HEK293 (cell line): ENCODE results near the gene EDA2R.

Experiments
- CTCF ChIA-PET: fragments of 350-600 bp; formaldehyde crosslinking; extraction: SDS; loops from one replicate; lab custom pipeline; 2021; ENCODE audit warnings: antibody characterized with exemption; lab: Yijun Ruan, JAX
- POLR2A ChIA-PET: fragments of 300-600 bp; formaldehyde crosslinking; extraction: SDS; loops from one replicate; lab custom pipeline; 2020; ENCODE audit warnings: antibody characterized with exemption, inconsistent platforms; lab: Yijun Ruan, JAX
- H3K27ac ChIP-seq: fragments of 200-500 bp; sonication (Bioruptor generic); 2 replicates; pipeline ENCODE4 v1.5.1; 2014; ENCODE audit warnings: low read depth, low read length, control low read depth, inconsistent platforms; ENCODE audit errors: extremely low read depth
- H3K36me3 ChIP-seq, 2 experiments: fragments of 200-500 bp in 1 of 2; sonication (Bioruptor generic) in 1 of 2; 1 replicate in 1 of 2; 2 replicates in 1 of 2; pipeline ENCODE4 v1.5.1; 2014 to 2017; ENCODE audit warnings: inconsistent platforms in 2 of 2, low read length in 2 of 2; ENCODE audit not compliant: control insufficient read depth in 2 of 2, insufficient read depth in 1 of 2
- H3K4me1 ChIP-seq: fragments of 200-500 bp; sonication (Bioruptor generic); 2 replicates; pipeline ENCODE4 v1.5.1; 2014; ENCODE audit warnings: mild to moderate bottlenecking, low read length, inconsistent platforms; ENCODE audit not compliant: control insufficient read depth, insufficient read depth
- H3K4me3 ChIP-seq: 2 replicates; pipeline ENCODE4 v1.5.1; 2011; ENCODE audit warnings: low read depth, mild to moderate bottlenecking, control low read depth, low read length, moderate library complexity
- H3K9me3 ChIP-seq: fragments of 200-500 bp; sonication (Bioruptor generic); 2 replicates; pipeline ENCODE4 v1.5.1; 2014; ENCODE audit warnings: low read depth, low read length, inconsistent platforms; ENCODE audit not compliant: control insufficient read depth, insufficient read depth
- GLI4 ChIP-seq: fragments of 450-650 bp; formaldehyde crosslinking; IDR thresholded peaks from 2 replicates; pipeline ENCODE4 v1.5.1; 2016; ENCODE audit warnings: missing biosample characterization, missing genetic modification characterization
- KLF9 ChIP-seq: fragments of 450-650 bp; formaldehyde crosslinking; IDR thresholded peaks from 2 replicates; pipeline ENCODE4 v1.5.1; 2016; ENCODE audit warnings: missing biosample characterization, missing genetic modification characterization, low read depth
- MEIS1 ChIP-seq: sonication (generic); formaldehyde crosslinking; IDR thresholded peaks from 2 replicates; pipeline ENCODE4 v1.8.1; 2022; ENCODE audit warnings: missing genetic modification reagents, mild to moderate bottlenecking, borderline replicate concordance
- OSR2 ChIP-seq: fragments of 450-650 bp; formaldehyde crosslinking; IDR thresholded peaks from 2 replicates; pipeline ENCODE4 v1.5.1; 2016; ENCODE audit warnings: missing biosample characterization, missing genetic modification characterization
- SP2 ChIP-seq: fragments of 450-650 bp; formaldehyde crosslinking; IDR thresholded peaks from 2 replicates; pipeline ENCODE4 v1.5.1; 2016; ENCODE audit warnings: missing biosample characterization, missing genetic modification characterization
- TRIM28 ChIP-seq: IDR thresholded peaks from 2 replicates; pipeline ENCODE4 v1.6.1; 2011; ENCODE audit warnings: low read length, control low read depth, borderline replicate concordance
- ZBTB17 ChIP-seq: fragments of 450-650 bp; formaldehyde crosslinking; IDR thresholded peaks from 2 replicates; pipeline ENCODE4 v1.5.1; 2016; ENCODE audit warnings: missing biosample characterization, missing genetic modification characterization
- ZBTB20 ChIP-seq: fragments of 450-650 bp; formaldehyde crosslinking; IDR thresholded peaks from 2 replicates; pipeline ENCODE4 v1.5.1; 2016; ENCODE audit warnings: missing biosample characterization, missing genetic modification characterization
- ZBTB21 ChIP-seq: fragments of 450-650 bp; formaldehyde crosslinking; IDR thresholded peaks from 2 replicates; pipeline ENCODE4 v1.5.1; 2017; ENCODE audit warnings: missing biosample characterization, missing genetic modification characterization
- ZNF114 ChIP-seq: fragments of 450-650 bp; formaldehyde crosslinking; IDR thresholded peaks from 2 replicates; pipeline ENCODE4 v1.5.0; 2017; ENCODE audit warnings: missing biosample characterization, missing genetic modification characterization
- ZNF214 ChIP-seq: fragments of 450-650 bp; formaldehyde crosslinking; IDR thresholded peaks from 2 replicates; pipeline ENCODE4 v1.5.1; 2017; ENCODE audit warnings: missing biosample characterization, mild to moderate bottlenecking, missing genetic modification characterization, borderline replicate concordance
- ZNF23 ChIP-seq: fragments of 450-650 bp; formaldehyde crosslinking; IDR thresholded peaks from 2 replicates; pipeline ENCODE4 v1.5.1; 2016; ENCODE audit warnings: missing biosample characterization, missing genetic modification characterization, borderline replicate concordance
- ZNF302 ChIP-seq: fragments of 450-650 bp; formaldehyde crosslinking; IDR thresholded peaks from 2 replicates; pipeline ENCODE4 v1.5.1; 2016; ENCODE audit warnings: missing biosample characterization, missing genetic modification characterization, low read depth
- ZNF335 ChIP-seq: fragments of 450-650 bp; formaldehyde crosslinking; conservative IDR thresholded peaks from 2 replicates; pipeline ENCODE4 v1.5.1; 2016; ENCODE audit warnings: missing biosample characterization, missing genetic modification characterization
- ZNF341 ChIP-seq: fragments of 450-650 bp; formaldehyde crosslinking; IDR thresholded peaks from 2 replicates; pipeline ENCODE4; 2016; ENCODE audit warnings: low read depth, missing biosample characterization, missing genetic modification characterization
- ZNF37A ChIP-seq: fragments of 450-650 bp; IDR thresholded peaks from 2 replicates; pipeline ENCODE4 v1.5.1; 2018; ENCODE audit warnings: missing biosample characterization, missing genetic modification characterization
- ZNF394 ChIP-seq: fragments of 450-650 bp; formaldehyde crosslinking; IDR thresholded peaks from 2 replicates; pipeline ENCODE4 v1.5.1; 2016; ENCODE audit warnings: missing biosample characterization, missing genetic modification characterization, mild to moderate bottlenecking, moderate library complexity, borderline replicate concordance
- ZNF560 ChIP-seq: fragments of 450-650 bp; formaldehyde crosslinking; IDR thresholded peaks from 2 replicates; pipeline ENCODE4 v1.5.1; 2017; ENCODE audit warnings: missing biosample characterization, missing genetic modification characterization, borderline replicate concordance
- ZNF843 ChIP-seq: fragments of 450-650 bp; formaldehyde crosslinking; IDR thresholded peaks from 2 replicates; pipeline ENCODE4 v1.5.1; 2016; ENCODE audit warnings: missing biosample characterization, missing genetic modification characterization
- ZSCAN16 ChIP-seq: fragments of 450-650 bp; formaldehyde crosslinking; IDR thresholded peaks from 2 replicates; pipeline ENCODE4 v1.5.1; 2016; ENCODE audit warnings: missing biosample characterization, missing genetic modification characterization
- TF ChIP-seq, protein P1 (sequence below): fragments of 450-650 bp; formaldehyde crosslinking; IDR thresholded peaks from 2 replicates; pipeline ENCODE4 v1.5.1; 2016; ENCODE audit warnings: missing biosample characterization, missing genetic modification characterization
- TF ChIP-seq, protein P2 (sequence below): fragments of 450-650 bp; formaldehyde crosslinking; IDR thresholded peaks from 2 replicates; pipeline ENCODE4 v1.5.1; 2017; ENCODE audit warnings: missing biosample characterization, missing genetic modification characterization
- TF ChIP-seq, protein P3 (sequence below): fragments of 450-650 bp; IDR thresholded peaks from 2 replicates; pipeline ENCODE4 v1.5.1; 2018; ENCODE audit warnings: missing biosample characterization, mild to moderate bottlenecking, missing genetic modification characterization
- TF ChIP-seq, protein P4 (sequence below): fragments of 450-650 bp; formaldehyde crosslinking; IDR thresholded peaks from 2 replicates; pipeline ENCODE4 v1.5.1; 2016; ENCODE audit warnings: missing biosample characterization, missing genetic modification characterization, borderline replicate concordance

EDA2R gene, protein sequence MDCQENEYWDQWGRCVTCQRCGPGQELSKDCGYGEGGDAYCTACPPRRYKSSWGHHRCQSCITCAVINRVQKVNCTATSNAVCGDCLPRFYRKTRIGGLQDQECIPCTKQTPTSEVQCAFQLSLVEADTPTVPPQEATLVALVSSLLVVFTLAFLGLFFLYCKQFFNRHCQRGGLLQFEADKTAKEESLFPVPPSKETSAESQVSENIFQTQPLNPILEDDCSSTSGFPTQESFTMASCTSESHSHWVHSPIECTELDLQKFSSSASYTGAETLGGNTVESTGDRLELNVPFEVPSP

DNA sequence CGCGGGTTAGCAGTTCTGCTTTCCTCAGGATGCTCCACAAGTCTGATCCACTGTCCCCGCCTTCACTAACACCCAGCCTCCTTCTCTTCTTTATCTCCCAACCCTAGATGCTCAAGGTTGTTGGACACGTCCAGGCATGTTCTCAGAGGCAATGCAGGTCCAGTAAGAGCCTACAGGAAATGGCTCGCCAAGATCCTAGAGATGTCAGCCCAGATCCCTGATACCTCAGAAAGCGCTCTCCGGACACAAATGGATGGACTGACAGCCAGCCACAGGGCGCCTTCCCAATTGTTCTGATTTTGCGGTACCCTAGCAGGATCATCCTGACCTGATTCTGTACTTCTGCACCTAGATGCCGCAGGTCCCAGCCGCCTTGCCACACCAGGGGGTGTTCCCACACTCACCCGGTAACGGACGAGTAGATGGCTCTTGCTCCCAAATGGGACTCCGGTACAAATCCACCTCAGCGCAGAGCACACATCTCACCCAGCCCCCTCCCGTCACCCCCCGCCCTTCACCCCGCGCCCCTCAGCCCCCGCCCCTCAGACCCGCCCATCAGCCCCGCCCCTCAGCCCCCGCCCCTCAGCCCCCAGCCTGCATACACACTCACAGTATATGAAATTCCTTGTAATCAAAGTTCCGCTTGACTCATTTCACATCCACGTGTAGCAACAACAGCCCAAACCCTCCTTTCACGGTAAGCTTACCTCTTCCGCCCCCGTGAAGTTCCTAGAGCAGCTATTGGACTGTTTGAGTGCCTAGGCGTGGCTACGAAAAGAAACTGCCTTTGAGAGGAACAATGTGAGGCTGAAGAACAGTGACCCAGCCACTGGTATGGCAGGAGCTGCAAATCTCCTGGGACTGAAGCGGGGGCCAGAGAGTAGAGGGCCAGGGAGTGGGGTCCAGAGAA is at the start of gene EDA2R:
Gene EDA2R (minus strand): TSS at position 488 of the 910 bp plus-strand sequence. CDS start 23,058 bp downstream, outside the sequence.
- H3K4me3 ChIP-seq, result peak within 1 kb of the TSS; percentile 53
- H3K36me3 ChIP-seq, result no peaks in the 10 kb centered on the region
- H3K4me1 ChIP-seq, result no peaks in the 10 kb centered on the region
- POLR2A ChIA-PET, result interaction anchor here (1.5 kb wide), 1 partner anchor 33 kb away, joined by 4 read pairs; no protein-coding TSS in a partner anchor
- CTCF ChIA-PET, result interaction anchor here (0.7 to 1.8 kb wide), 2 partner anchors 16 to 90 kb away, joined by 3 to 4 read pairs; no protein-coding TSS in a partner anchor
- TF ChIP-seq ZNF843 (tag by site-specific recombination) (no peak), ZBTB21 (no peak), GLI4 (tag by site-specific recombination) (no peak), KLF9 (tag by site-specific recombination) (no peak), ZNF302 (tag by site-specific recombination) (no peak), ZNF341 (tag by site-specific recombination) (peak; percentile 76), TRIM28 (peak; percentile 53), ZNF37A (no peak), ZNF394 (tag by site-specific recombination) (no peak), MEIS1 (no peak), ZBTB17 (tag by site-specific recombination) (peak; percentile 68; the same call in 1 of the 2 replicates), SP2 (tag by site-specific recombination) (peak; percentile 53), ZNF335 (tag by site-specific recombination) (0 out of 2 replicates have a peak, but pooled peaks have one; percentile 25), OSR2 (peak; percentile 17; the same call in 1 of the 2 replicates), ZNF114 (tag by site-specific recombination) (no peak), ZNF560 (tag by site-specific recombination) (no peak), ZNF23 (no peak), ZNF214 (tag by site-specific recombination) (no peak), ZBTB20 (tag by site-specific recombination) (peak; percentile 43; the same call in 1 of the 2 replicates), ZSCAN16 (no peak)
- TF ChIP-seq, protein P1, sequence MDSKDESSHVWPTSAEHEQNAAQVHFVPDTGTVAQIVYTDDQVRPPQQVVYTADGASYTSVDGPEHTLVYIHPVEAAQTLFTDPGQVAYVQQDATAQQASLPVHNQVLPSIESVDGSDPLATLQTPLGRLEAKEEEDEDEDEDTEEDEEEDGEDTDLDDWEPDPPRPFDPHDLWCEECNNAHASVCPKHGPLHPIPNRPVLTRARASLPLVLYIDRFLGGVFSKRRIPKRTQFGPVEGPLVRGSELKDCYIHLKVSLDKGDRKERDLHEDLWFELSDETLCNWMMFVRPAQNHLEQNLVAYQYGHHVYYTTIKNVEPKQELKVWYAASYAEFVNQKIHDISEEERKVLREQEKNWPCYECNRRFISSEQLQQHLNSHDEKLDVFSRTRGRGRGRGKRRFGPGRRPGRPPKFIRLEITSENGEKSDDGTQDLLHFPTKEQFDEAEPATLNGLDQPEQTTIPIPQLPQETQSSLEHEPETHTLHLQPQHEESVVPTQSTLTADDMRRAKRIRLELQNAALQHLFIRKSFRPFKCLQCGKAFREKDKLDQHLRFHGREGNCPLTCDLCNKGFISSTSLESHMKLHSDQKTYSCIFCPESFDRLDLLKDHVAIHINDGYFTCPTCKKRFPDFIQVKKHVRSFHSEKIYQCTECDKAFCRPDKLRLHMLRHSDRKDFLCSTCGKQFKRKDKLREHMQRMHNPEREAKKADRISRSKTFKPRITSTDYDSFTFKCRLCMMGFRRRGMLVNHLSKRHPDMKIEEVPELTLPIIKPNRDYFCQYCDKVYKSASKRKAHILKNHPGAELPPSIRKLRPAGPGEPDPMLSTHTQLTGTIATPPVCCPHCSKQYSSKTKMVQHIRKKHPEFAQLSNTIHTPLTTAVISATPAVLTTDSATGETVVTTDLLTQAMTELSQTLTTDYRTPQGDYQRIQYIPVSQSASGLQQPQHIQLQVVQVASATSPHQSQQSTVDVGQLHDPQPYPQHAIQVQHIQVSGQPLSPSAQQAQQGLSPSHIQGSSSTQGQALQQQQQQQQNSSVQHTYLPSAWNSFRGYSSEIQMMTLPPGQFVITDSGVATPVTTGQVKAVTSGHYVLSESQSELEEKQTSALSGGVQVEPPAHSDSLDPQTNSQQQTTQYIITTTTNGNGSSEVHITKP (tag by site-specific recombination), result peak; percentile 90
- TF ChIP-seq, protein P2, sequence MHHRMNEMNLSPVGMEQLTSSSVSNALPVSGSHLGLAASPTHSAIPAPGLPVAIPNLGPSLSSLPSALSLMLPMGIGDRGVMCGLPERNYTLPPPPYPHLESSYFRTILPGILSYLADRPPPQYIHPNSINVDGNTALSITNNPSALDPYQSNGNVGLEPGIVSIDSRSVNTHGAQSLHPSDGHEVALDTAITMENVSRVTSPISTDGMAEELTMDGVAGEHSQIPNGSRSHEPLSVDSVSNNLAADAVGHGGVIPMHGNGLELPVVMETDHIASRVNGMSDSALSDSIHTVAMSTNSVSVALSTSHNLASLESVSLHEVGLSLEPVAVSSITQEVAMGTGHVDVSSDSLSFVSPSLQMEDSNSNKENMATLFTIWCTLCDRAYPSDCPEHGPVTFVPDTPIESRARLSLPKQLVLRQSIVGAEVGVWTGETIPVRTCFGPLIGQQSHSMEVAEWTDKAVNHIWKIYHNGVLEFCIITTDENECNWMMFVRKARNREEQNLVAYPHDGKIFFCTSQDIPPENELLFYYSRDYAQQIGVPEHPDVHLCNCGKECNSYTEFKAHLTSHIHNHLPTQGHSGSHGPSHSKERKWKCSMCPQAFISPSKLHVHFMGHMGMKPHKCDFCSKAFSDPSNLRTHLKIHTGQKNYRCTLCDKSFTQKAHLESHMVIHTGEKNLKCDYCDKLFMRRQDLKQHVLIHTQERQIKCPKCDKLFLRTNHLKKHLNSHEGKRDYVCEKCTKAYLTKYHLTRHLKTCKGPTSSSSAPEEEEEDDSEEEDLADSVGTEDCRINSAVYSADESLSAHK (tag by site-specific recombination), result peak; percentile 60; the same call in 1 of the 2 replicates
- TF ChIP-seq, protein P3, sequence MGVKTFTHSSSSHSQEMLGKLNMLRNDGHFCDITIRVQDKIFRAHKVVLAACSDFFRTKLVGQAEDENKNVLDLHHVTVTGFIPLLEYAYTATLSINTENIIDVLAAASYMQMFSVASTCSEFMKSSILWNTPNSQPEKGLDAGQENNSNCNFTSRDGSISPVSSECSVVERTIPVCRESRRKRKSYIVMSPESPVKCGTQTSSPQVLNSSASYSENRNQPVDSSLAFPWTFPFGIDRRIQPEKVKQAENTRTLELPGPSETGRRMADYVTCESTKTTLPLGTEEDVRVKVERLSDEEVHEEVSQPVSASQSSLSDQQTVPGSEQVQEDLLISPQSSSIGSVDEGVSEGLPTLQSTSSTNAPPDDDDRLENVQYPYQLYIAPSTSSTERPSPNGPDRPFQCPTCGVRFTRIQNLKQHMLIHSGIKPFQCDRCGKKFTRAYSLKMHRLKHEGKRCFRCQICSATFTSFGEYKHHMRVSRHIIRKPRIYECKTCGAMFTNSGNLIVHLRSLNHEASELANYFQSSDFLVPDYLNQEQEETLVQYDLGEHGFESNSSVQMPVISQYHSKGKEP (tag by site-specific recombination), result no peak
- TF ChIP-seq, protein P4, sequence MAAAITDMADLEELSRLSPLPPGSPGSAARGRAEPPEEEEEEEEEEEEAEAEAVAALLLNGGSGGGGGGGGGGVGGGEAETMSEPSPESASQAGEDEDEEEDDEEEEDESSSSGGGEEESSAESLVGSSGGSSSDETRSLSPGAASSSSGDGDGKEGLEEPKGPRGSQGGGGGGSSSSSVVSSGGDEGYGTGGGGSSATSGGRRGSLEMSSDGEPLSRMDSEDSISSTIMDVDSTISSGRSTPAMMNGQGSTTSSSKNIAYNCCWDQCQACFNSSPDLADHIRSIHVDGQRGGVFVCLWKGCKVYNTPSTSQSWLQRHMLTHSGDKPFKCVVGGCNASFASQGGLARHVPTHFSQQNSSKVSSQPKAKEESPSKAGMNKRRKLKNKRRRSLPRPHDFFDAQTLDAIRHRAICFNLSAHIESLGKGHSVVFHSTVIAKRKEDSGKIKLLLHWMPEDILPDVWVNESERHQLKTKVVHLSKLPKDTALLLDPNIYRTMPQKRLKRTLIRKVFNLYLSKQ, result no peak
- H3K9me3 ChIP-seq, result no peaks in the 10 kb centered on the region
- H3K27ac ChIP-seq, result peak within 1 kb of the TSS; percentile 83
